Muscle of arm (tissue), 12 donors: ENCODE measurements around the gene FAM3A. TPM values are rescaled to one million over a fixed set of nuclear protein-coding genes. Genes with fewer than 3 reads are reported as not detected.

Source experiments
- DNase-seq: peaks from one replicate; pipeline ENCODE4 v3.0.0-alpha.2; 2013
- polyA plus RNA-seq, 12 donors: library from polyadenylated mRNA; unstranded; fragments of 120-200 nt; gene quantifications; one replicate each; pipeline ENCODE4 v1.2.1, GENCODE V29; 2013; ENCODE audit not compliant: insufficient read length in 12 of 12

The FAM3A gene
- polyA plus RNA-seq, 12 donors = 19.6 to 87.7 (median 25.8) TPM; not detected in 1

DNA sequence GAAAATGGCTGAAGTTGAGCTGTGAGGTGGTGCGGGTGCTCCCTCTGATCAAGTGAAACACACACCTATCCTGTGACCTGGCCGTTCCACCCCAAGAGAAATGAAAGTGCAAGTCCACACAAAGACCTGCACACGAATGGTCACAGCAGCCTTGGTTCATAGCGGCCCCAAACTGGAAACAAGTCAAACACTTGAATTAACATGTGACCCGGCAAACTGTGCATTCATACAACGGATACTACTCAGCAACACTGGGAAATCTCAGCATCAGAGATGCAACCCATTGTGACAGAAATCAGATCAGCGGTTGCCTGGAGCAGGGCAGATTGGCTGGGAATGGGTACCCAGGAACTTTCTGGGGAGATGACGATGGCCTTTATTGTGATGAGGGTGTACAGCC is 23.0 kb upstream of the FAM3A start:
- DNase-seq = no peak

DNA sequence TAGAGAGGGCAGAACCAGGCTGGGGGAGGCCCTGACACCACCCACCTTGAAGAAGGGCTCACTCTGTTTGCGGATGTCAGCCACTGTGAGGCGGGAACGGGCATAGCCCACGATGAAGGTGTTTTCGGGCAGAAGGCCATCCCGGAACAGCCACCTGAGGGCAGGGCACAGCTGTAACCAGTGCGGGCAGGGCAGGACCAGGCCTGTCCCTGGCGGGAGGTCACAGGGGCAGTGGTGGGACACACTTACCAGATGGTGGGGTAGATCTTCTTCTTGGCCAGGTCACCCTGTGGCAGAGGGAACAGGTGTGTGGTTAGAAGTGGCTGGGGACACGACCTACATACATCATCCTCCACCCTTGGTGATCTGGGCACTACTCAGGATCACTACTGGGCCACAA is 19.9 kb upstream of the FAM3A start:
- DNase-seq = no peak

GRCh38 chrX:154534526-154535322 is 18.7 kb upstream of the FAM3A start:
- peak; percentile 86 for DNase-seq

DNA sequence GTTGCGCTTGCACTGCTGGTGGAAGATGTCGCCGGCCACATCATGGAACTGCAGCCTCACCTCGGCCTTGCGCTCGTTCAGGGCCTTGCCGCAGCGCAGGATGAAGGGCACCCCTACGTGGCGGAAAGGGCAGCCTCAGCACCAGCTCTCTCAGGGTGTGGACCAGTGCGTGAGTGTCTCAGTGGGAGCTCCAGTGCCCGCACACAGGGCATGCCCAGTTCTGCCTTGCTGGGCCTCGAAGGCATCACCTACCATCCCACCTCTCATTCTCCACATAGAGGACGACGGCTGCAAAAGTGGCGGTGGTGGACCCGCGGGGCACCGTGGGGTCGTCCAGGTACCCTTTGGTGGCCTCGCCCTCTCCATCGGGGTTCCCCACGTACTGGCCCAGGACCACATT is 16.7 kb upstream of the FAM3A start:
- no peak for DNase-seq

DNA sequence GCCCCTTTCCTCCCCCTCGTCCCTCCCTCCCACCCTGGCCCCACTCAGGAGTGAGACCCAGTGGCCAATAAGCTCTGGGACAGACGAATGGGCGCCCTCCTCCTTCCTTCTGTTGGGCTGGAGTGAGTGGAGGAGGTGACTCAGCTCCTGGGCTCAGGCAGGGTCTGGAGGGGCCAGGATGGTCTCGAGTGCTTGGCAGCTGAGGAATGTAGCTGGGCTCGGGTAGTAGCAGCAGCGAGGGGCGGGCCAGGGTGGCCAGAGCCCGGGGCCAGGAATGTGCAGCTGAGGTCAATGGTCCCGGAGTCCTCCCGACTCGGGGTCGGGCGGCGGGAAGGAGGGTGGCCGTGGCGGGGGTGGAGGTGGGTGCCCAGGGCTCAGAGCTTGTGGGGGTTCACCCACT is 15.6 kb upstream of the FAM3A start:
- DNase-seq = no peak

- no peak for DNase-seq
Observed at GRCh38 chrX:154530286-154530685, 14.3 kb upstream of the FAM3A start.

DNA sequence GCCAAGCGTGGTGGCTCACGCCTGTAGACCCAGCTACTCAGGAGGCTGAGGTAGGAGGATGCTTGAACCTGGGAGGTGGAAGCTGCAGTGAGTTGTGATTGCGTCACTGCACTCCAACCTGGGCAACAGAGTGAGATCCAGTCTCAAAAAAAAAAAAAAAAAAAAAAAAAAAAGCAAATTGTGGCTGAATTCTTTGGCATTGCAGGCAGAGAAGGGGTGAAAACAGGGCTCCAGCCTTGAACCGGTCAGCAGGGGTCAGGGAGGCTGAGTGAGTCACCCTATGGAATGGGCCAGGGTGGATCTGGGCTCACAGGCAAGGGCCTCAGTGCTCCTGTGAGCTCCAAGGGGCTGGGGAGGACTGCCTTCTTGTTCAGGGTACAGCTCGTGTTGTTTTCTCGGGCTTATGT is 13.2 kb upstream of the FAM3A start:
- DNase-seq = no peak

- DNase-seq = peak; percentile 89
Observed at GRCh38 chrX:154526901-154527675, 11.1 kb upstream of the FAM3A start.

GRCh38 chrX:154525606-154526490 is 9.8 kb upstream of the FAM3A start:
- DNase-seq = no peak

DNA sequence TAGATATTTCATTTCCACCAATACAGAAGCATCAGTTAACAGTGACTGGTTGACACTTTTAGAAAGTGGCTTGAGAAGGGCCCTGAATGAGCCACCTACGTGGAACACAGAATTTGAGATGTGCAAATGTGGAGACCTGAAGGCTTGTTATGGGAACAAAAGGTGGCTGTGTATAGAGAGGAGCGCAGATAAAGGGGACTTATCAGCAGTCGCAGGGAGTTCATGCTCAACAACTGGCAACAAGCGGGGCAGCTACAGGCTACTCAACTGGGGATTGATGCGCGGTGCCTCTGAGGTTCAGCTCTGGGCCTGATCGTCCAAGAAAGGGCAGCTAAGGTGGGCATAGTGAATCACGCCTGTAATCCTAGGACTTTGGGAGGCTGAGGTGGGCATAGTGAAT is 3.4 kb upstream of the FAM3A start:
- DNase-seq = no peak

DNA sequence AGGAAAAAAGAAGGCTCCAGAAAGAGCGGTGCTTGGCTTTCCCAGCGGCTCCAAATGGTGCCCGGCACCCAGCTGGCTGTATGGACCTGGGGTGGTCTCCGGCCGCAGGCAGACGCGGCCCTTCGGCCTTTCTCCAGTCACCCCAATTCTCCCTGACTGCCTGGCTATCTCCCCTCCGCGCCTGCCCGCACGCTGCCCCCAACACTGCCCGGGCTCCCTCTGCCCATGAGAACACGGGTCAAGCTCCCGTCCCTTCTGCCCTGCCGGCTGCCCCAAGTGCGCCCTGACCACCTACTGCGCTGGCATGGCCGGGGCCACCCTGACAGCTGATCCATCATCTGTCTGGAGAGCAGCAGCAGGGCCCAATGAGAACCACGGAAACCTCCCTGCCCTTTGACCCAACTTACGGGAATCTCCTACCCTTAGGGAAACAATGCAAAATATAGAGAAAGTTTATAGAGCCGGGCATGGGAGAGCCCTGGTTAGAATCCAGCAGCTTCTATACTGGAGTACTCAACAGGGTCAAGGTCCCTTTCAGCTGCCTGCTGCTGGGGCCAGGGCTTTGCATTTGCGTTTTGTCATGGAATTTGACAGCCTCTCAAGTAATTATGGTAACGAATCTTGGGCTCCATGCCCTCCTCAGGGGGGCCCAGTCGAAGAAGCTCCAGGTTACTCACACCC is 1.2 kb upstream of the FAM3A start:
- DNase-seq = no peak

DNA sequence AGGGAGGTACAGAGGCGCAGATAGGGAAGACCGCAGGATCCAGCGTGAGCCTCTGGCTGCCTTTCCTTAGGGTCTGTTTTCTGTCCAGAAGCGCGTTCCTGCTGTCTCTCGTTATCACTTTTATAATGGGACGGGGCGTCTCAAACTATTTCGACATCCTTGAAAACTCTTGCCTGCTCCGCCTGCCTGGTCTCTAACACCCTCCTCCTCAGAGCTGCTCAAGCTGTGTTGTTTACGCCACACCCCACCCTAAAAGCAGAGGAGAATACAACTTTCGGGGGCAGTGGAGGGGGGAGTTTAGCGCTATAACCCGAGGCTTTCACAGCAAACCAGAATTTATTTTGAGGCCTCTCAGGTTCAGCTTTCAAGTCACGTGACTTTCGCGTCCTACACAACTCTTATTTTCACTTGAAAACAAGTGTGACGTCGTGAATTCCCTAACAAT is 646 bp upstream of the FAM3A start:
- DNase-seq = peak; percentile 56

- no peak for DNase-seq
Observed at GRCh38 chrX:154515090-154515965, 704 bp downstream of the FAM3A start.

- DNase-seq = no peak
Observed at GRCh38 chrX:154513716-154514115, 2.3 kb downstream of the FAM3A start.

DNA sequence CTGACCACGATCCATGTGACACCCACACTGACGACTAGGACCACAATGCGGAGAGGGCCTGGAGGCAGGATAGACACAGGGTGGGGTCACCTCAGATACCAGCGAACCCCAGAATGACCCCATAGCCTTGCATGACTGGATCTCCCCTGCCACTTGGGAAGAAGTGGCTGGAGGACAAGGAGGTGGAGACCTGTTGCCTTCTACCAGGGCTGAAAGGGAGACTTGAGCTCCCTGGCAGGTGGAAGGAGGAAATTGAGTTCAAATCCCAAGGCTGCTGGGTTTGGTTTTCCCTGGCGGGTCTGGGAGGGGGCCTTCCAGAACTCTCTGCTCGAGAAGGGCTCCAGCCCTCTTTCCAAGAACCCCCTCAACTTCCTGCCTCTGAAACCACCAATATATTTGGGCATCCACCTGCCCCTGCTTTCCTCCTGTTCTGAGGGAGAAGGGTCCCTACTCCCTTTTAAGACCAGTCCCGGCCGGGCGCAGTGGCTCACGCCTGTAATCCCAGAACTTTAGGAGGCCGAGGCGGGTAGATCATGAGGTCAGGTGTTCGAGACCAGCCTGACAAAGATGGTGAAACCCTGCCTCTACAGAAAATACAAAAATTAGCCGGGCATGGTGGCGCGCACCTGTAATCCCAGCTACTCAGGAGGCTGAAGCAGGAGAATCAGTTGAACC is 3.0 kb downstream of the FAM3A start:
- no peak for DNase-seq

GRCh38 chrX:154511761-154512160 is 4.3 kb downstream of the FAM3A start:
- DNase-seq = no peak

GRCh38 chrX:154509455-154509854 is 6.6 kb downstream of the FAM3A start:
- DNase-seq = no peak

DNA sequence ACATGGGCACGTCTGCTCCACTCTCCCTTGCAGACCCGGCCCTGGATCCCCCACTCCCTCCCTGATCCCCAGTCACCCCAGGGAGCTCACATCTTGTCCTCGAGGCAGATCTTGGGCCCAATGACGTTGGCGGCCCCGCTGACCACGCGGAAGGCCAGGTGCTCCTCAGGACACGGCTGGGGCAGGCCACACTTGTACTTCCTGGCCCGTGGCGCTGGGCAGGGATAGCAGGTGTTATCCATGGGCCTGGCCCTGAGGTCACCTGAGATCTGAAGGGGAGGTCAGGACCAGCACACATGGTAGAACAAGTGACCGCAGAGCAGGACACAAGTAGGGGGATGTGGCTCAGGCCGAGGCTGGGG is 7.7 kb downstream of the FAM3A start:
- DNase-seq = no peak

DNA sequence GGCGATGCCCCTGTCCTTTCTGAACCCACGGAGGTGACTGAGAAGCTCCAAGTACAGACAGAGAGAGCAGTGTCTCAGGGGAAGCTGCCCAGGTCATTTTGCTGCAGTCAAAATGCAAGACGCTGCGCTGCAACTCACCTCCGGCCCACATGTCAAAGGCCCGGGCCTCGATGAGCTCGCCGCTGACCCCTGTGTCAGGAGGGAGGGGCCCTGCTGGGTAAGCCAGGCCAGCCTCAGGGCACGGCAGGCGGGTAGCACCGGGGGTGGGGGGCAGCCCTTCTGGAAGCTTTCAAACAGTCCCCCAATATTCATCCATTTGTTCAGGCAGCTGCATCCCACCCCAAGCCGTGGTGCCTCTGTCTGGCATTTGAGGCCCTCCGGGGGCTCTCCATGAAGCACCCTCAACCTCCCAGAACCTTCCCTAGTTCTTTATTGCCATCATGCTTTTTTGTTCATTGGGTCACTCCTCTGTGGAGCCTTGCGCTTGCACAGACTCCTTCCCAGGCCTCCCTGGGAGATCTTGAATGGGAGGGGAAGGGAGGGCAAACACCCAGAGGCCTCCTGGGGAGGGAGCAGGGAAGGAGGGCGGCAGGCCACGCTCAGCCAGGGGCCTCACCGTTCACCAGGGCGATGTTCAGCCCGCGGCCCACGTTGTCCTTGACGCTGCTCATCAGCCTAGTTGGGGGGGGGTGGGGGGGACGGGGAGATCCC is 8.2 kb downstream of the FAM3A start:
- DNase-seq = no peak
